ENCODE measurements around the gene RFX8. TPM values are rescaled to one million over a fixed set of nuclear protein-coding genes. Genes with fewer than 3 reads are reported as not detected.

Gene RFX8
- total and polyA plus RNA-seq, 2 of the 8 experiments (the other 6 are each of a cell fraction or from before 2014, with no cell fraction given): 0.60 to 0.97 TPM

GRCh38 chr2:101387151-101387834 lies 87.6 kb downstream of the RFX8 start, which contains the start of gene CREG2 (continued):
- TF ChIP-seq BCL11A (IDR thresholded peaks at IDR 0.05; ENCODE audit: low read depth in 2 of 2, low read length in 2 of 2): no peak
- 0 out of 2 replicates have a peak, but pooled peaks have one; percentile 6 for TF ChIP-seq MAX (IDR thresholded peaks at IDR 0.05)
- peak; percentile 98 for TF ChIP-seq KDM4A (IDR thresholded peaks at IDR 0.05; ENCODE audit: low read depth, low read length, severe bottlenecking)
- no peak for TF ChIP-seq TBP (IDR thresholded peaks at IDR 0.05; ENCODE audit: low read depth, low read length)
- TF ChIP-seq KDM1A (IDR thresholded peaks at IDR 0.05; ENCODE audit: borderline replicate concordance, low read length): no peak
- peak; percentile 40 to 72 for TF ChIP-seq RAD21 (IDR thresholded peaks at IDR 0.05 in 1 of 2, conservative IDR thresholded peaks at IDR 0.05 in 1 of 2; ENCODE audit: low read depth in 2 of 2, low read length in 2 of 2)
- TF ChIP-seq ATF2 (IDR thresholded peaks at IDR 0.05; ENCODE audit: low read length): no peak
- no peak for TF ChIP-seq TCF12 (IDR thresholded peaks at IDR 0.05; ENCODE audit: low read depth, low read length)
- no peak for TF ChIP-seq SRF (IDR thresholded peaks at IDR 0.05; ENCODE audit: low read depth, low read length)
- TF ChIP-seq TAF7 (optimal IDR thresholded peaks at IDR 0.05; ENCODE audit: borderline replicate concordance, low read depth, low read length): no peak
- no peak; the same call in 1 of the 2 replicates for TF ChIP-seq CREB1 (IDR thresholded peaks at IDR 0.05)
- TF ChIP-seq RBBP5 (IDR thresholded peaks at IDR 0.05; ENCODE audit: borderline replicate concordance, low read depth, low read length): peak; percentile 53
- no peak for TF ChIP-seq RXRA (IDR thresholded peaks at IDR 0.05; ENCODE audit: insufficient read depth, low read depth, low read length)

All from H1 (cell line).